Measurements from ENCODE around the gene THAP7. TPM values are rescaled to one million over a fixed set of nuclear protein-coding genes. Genes with fewer than 3 reads are reported as not detected.
A peak's percentile ranks its signal among the peaks of the same experiment; 100 is the strongest.

The THAP7 gene
- total RNA-seq, 1 experiment from 2014 or later, result 19.3 TPM

GRCh38 chr22:20979243-20979809 lies 22.6 kb downstream of the THAP7 start (continued):
- TF ChIP-seq MAX (CRISPR knock-in tag; IDR thresholded peaks at IDR 0.05) (peak; percentile 94), ZNF423 (CRISPR knock-in tag; IDR thresholded peaks at IDR 0.05) (no peak), CREB1 (CRISPR knock-in tag; IDR thresholded peaks at IDR 0.05) (no peak)
- TF ChIP-seq, protein P1, sequence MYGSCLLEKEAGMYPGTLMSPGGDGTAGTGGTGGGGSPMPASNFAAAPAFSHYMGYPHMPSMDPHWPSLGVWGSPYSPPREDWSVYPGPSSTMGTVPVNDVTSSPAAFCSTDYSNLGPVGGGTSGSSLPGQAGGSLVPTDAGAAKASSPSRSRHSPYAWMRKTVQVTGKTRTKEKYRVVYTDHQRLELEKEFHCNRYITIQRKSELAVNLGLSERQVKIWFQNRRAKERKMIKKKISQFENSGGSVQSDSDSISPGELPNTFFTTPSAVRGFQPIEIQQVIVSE (CRISPR knock-in tag; IDR thresholded peaks at IDR 0.05; ENCODE audit: borderline replicate concordance), result no peak

GRCh38 chr22:20978419-20978818 lies 23.5 kb downstream of the THAP7 start:
- POLR2A ChIA-PET, result no interaction called here
- CTCF ChIA-PET, result interaction anchor here (1.0 to 4.7 kb wide), 2 partner anchors 22 to 93 kb away, joined by 3 to 14 read pairs; no protein-coding TSS in a partner anchor
- H3K27me3 Mint-ChIP-seq (ENCODE audit: low read depth), result peaks cover 39% of the 10 kb centered on the region

More at GRCh38 chr22:20978419-20978818, 23.5 kb downstream of the THAP7 start:
- Mint-ChIP-seq H3K36me3 (peaks cover 10% of the 10 kb centered on the region; the same call in 1 of the 2 replicates), H3K9me3 (peaks cover 12% of the 10 kb centered on the region), H3K4me3 (no peak overlapping the region), H3K4me1 (peaks cover 30% of the 10 kb centered on the region), H3K27ac (no peak overlapping the region)
- ATAC-seq (no peak), DNase-seq (ENCODE audit: low spot score) (no peak)
- TF ChIP-seq CTCF (IDR thresholded peaks at IDR 0.05) (no peak), SOX15 (CRISPR knock-in tag; IDR thresholded peaks at IDR 0.05) (no peak), GTF2I (CRISPR knock-in tag; conservative IDR thresholded peaks at IDR 0.05) (no peak), RELA (CRISPR knock-in tag; IDR thresholded peaks at IDR 0.05; ENCODE audit: borderline replicate concordance) (no peak), ZNF121 (CRISPR knock-in tag; IDR thresholded peaks at IDR 0.05) (no peak), IRF2 (CRISPR knock-in tag; IDR thresholded peaks at IDR 0.05; ENCODE audit: borderline replicate concordance, low read depth) (no peak), MYBL2 (CRISPR knock-in tag; IDR thresholded peaks at IDR 0.05) (no peak), ZNF317 (CRISPR knock-in tag; IDR thresholded peaks at IDR 0.05; ENCODE audit: borderline replicate concordance, low read depth) (no peak), TP53 (CRISPR knock-in tag; IDR thresholded peaks at IDR 0.05) (no peak), ATF6 (CRISPR knock-in tag; IDR thresholded peaks at IDR 0.05) (no peak), IRF1 (CRISPR knock-in tag; IDR thresholded peaks at IDR 0.05) (no peak)
- TF ChIP-seq, protein P2, sequence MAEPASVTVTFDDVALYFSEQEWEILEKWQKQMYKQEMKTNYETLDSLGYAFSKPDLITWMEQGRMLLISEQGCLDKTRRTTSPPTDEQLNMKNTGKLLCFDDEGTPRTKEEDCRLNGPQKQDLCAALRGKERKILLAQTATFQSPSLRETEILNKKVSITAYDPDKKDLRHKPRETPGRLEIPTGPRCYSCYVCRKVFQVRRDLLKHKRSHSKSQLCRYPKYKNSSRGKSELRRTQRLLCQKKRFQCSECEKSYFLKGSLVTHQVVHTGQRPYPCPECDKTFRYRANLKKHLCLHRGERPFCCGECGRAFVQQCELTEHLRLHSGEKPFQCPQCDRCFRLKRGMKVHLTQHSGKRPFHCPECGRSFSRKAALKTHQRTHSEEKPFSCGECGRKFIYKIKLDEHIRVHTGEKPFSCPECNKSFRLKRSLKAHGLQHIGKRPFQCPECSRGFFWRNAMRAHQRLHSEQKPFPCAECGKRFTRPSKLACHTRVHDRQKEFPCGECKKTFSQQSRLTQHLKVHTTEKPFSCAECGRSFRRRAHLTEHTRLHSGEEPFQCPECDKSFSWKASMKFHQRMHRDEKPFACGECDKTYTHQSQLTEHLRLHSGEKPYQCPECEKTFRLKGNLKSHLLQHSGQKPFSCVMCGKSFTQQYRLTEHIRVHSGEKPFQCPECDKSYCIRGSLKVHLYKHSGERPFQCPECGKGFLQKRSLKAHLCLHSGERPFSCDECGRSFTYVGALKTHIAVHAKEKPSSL (CRISPR knock-in tag; conservative IDR thresholded peaks at IDR 0.05), result no peak

Measured in WTC11 (cell line).